Measurements from ENCODE around the gene ATP2B2.

DNA sequence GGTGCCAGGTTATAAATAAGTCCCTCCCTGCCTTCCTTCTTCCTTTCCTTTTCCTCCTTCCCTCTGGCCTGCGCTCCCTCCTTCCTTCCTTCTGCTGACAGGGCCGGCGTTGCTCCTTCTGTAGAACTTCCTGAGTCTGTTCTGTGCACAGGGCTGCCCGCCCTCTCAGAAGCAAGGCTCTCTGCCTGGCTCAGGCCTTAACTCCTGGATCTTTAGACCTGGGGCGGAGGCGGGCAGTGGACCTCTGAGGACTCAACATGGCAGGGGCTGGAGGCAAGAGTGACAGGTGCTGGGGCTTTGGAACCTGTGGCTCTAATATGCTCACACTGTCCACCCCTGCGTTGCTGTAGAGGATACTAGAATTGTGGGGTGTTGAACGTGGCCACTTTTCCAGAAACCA lies 98.0 kb downstream of the ATP2B2 start:
- TF ChIP-seq CTCF (IDR thresholded peaks at IDR 0.05; ENCODE audit: low read depth, low read length) = no peak
- TF ChIP-seq POLR2A (IDR thresholded peaks at IDR 0.05; ENCODE audit: extremely low read depth, insufficient read length) = no peak
- TF ChIP-seq MYC (IDR thresholded peaks at IDR 0.05; ENCODE audit: low read depth, low read length) = no peak
- TF ChIP-seq MAX (IDR thresholded peaks at IDR 0.05; ENCODE audit: low read depth, low read length) = no peak
